Stimulated activated memory B cell treated with anti-CD40 and anti-IgM and Interleukin-4, amounts not matched to agents 10 μg/mL and 1 μg/mL and 100 μg/mL, for 72 hours (primary cell): Measurements from ENCODE around the gene EBF3.

ENCODE experiments used
- ATAC-seq: fragments of 150-1000 bp; cut with Tn5 transposase; 2 replicates; pipeline ENCODE4 v1.10.0; 2021
- H3K27ac Mint-ChIP-seq: one replicate; pipeline ENCODE4 v1.8.0; 2022; ENCODE audit warnings: mild to moderate bottlenecking, mixed read lengths
- H3K27me3 Mint-ChIP-seq: one replicate; pipeline ENCODE4 v1.8.0; 2022; ENCODE audit warnings: mixed read lengths
- H3K36me3 Mint-ChIP-seq: one replicate; pipeline ENCODE4 v1.8.0; 2022; ENCODE audit warnings: mixed read lengths
- H3K4me1 Mint-ChIP-seq: one replicate; pipeline ENCODE4 v1.8.0; 2022; ENCODE audit warnings: mixed read lengths
- H3K4me3 Mint-ChIP-seq: one replicate; pipeline ENCODE4 v1.8.0; 2022; ENCODE audit warnings: mild to moderate bottlenecking, moderate library complexity, mixed read lengths
- H3K9me3 Mint-ChIP-seq: one replicate; pipeline ENCODE4 v1.8.0; 2022; ENCODE audit warnings: mixed read lengths

EBF3 gene

GRCh38 chr10:129785536-129785981 lies 178.5 kb downstream of the EBF3 start:
- peaks cover 15% of the 10 kb centered on the region for H3K9me3 Mint-ChIP-seq
- no peaks in the 10 kb centered on the region for H3K27me3 Mint-ChIP-seq
- ATAC-seq = no peak
- H3K4me3 Mint-ChIP-seq = no peak overlapping the region
- peaks cover 13% of the 10 kb centered on the region for H3K36me3 Mint-ChIP-seq
- no peak overlapping the region for H3K27ac Mint-ChIP-seq
- H3K4me1 Mint-ChIP-seq = no peaks in the 10 kb centered on the region
